GM06990 (cell line): ENCODE results near the gene NPR2.

Experiments
- DNase-seq: peaks from one replicate; pipeline ENCODE4 v3.0.0-alpha.2; 2011; ENCODE audit not compliant: insufficient read length; ENCODE audit errors: extremely low read depth
- H3K27me3 ChIP-seq: replicated peaks from 2 replicates; pipeline ENCODE4 v1.6.0; 2011; ENCODE audit warnings: low read length; ENCODE audit not compliant: control insufficient read depth, insufficient read depth
- H3K36me3 ChIP-seq: 2 replicates; pipeline ENCODE4 v1.5.1; 2011; ENCODE audit warnings: low read length; ENCODE audit not compliant: control insufficient read depth, insufficient read depth
- H3K4me3 ChIP-seq: replicated peaks from 2 replicates; pipeline ENCODE4 v1.5.1; 2011; ENCODE audit warnings: low read depth, mild to moderate bottlenecking, control low read depth, low read length
- TF ChIP-seq, protein P1 (sequence below): IDR thresholded peaks from 2 replicates; pipeline ENCODE4 v1.5.1; 2011; ENCODE audit warnings: low read length, control low read depth, mild to moderate bottlenecking, inconsistent platforms; ENCODE audit not compliant: insufficient read depth, poor library complexity, severe bottlenecking

The NPR2 gene

DNA sequence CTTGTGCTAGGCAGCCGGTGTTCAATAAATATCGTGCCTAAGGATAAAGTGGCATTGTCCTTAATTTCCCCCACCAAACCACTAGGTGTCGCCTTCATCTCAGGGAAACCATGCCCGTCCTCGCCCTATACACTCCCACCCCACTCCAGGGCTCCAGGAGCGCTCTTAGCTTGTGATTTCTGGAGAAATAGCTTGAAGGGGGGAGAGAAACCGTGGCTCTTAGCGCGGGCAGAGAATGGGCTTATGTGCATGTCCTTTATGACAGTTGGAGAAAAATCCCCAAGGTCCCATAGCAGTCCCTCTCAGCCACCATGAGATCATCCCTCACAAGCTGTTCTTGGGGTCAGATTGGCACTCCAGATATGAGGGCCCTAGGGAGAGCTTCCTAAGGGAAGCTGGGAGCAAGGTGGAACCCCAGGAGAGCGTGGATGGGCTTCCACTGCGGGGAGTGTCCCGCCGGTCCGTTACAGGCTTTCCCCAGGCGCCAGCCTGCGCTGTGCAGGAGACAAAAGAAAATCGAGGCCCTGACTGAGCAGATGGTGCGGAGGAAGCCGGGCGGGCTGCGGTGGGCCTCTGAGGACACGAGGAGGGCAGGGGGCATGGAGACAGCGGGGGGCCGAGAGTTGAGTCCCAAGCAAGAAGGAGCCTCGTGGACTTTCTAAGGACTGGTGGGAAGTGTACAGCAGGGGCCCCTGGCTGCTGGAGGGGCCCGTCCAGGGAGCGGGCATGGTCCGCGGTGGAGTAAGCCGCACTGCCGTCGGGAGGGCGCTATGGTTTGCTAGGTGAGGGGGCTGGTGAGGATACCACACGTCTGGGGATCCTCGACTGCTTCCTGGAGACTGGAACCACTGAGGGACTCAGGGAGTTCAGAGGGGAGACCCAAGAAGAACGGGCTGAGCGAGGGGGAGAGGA lies 750 bp upstream of the NPR2 start:
- Histone ChIP-seq H3K36me3 (peaks cover 5% of the 10 kb centered on the region), H3K4me3 (no peak overlapping the region), H3K27me3 (no peaks in the 10 kb centered on the region)
- no peak for DNase-seq
- TF ChIP-seq, protein P1, sequence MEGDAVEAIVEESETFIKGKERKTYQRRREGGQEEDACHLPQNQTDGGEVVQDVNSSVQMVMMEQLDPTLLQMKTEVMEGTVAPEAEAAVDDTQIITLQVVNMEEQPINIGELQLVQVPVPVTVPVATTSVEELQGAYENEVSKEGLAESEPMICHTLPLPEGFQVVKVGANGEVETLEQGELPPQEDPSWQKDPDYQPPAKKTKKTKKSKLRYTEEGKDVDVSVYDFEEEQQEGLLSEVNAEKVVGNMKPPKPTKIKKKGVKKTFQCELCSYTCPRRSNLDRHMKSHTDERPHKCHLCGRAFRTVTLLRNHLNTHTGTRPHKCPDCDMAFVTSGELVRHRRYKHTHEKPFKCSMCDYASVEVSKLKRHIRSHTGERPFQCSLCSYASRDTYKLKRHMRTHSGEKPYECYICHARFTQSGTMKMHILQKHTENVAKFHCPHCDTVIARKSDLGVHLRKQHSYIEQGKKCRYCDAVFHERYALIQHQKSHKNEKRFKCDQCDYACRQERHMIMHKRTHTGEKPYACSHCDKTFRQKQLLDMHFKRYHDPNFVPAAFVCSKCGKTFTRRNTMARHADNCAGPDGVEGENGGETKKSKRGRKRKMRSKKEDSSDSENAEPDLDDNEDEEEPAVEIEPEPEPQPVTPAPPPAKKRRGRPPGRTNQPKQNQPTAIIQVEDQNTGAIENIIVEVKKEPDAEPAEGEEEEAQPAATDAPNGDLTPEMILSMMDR = peak; percentile 80

DNA sequence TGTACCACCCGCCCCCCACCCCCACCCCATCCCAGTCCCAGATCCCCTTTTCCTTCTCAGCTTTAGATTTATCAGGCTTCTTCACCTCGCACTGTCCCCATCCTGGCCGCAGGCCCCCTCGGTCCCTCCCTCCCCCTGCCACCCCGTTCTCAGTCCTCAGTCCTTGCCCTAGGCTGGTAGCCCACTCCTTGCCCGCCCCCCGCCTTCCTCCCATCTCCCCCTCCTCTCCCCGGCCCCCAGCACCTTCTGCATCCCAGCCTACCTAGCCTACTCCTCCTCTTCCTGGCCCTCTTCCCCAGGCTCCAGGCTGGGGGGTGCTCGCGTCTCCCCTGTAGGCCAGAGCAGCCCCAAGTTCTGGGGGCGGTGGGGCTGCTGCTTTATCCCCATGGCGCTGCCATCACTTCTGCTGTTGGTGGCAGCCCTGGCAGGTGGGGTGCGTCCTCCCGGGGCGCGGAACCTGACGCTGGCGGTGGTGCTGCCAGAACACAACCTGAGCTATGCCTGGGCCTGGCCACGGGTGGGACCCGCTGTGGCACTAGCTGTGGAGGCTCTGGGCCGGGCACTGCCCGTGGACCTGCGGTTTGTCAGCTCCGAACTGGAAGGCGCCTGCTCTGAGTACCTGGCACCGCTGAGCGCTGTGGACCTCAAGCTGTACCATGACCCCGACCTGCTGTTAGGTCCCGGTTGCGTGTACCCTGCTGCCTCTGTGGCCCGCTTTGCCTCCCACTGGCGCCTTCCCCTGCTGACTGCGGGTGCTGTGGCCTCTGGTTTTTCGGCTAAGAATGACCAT lies 828 bp downstream of the NPR2 start:
- TF ChIP-seq, protein P1 = no peak
- no peak for DNase-seq
- Histone ChIP-seq H3K36me3 (peaks cover 5% of the 10 kb centered on the region), H3K27me3 (no peaks in the 10 kb centered on the region), H3K4me3 (no peak overlapping the region)

DNA sequence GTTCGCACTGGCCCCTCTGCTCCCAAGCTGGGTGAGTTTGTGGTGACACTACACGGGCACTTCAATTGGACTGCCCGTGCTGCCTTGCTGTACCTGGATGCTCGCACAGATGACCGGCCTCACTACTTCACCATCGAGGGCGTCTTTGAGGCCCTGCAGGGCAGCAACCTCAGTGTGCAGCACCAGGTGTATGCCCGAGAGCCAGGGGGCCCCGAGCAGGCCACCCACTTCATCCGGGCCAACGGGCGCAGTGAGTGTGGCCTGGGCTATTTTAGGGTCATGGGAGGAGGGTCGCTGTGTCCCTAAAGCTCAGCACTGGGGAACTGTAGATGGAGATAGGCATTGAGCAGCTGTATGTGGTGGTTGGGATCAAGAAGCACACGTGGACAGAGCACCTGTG lies 1.4 kb downstream of the NPR2 start:
- no peak overlapping the region for H3K4me3 ChIP-seq
- peaks cover 5% of the 10 kb centered on the region for H3K36me3 ChIP-seq
- TF ChIP-seq, protein P1 = no peak
- H3K27me3 ChIP-seq = no peaks in the 10 kb centered on the region
- no peak for DNase-seq

DNA sequence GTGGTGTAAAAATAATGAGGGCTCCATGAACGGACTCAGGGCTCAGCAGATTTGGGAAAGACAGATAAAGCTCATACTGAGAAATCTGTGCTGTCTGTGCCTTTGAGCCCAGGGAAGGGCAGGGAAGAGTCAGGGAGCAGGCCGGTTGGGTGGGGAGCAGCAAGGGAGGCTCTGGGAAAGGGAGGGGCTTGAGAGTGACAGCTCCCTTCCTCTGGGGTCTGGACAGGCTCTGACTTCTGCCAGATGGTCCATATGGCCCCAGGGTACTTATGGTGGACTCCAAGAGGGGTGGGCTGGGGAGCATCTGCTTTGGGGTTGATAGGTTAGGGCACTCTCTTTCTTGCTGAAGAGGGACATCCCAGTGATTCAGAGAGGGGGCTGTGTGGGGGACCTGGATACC lies 2.1 kb downstream of the NPR2 start:
- DNase-seq = no peak
- TF ChIP-seq, protein P1 = no peak
- Histone ChIP-seq H3K27me3 (no peaks in the 10 kb centered on the region), H3K36me3 (peaks cover 5% of the 10 kb centered on the region), H3K4me3 (no peak overlapping the region)

DNA sequence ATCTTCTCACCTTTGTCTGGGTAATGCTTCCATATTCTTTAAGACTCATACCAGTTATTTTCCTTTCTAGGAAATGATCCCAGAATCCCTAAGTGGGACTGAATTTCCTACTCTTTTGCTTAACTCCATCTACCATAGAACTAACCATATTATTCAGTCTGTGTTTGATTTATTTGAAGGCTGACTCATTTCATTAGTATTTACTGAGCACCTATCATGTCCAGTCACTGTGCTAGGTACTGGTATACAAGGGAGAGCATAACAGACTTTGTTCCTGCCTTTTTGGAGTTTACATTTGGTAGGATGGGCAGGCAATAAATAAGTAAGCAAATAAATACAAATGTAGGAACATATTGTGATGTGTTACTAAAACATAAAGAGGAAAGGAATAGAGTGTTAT lies 4.3 kb downstream of the NPR2 start:
- H3K27me3 ChIP-seq = no peaks in the 10 kb centered on the region
- H3K36me3 ChIP-seq = peaks cover 7% of the 10 kb centered on the region
- no peak for DNase-seq
- TF ChIP-seq, protein P1 = no peak
- H3K4me3 ChIP-seq = no peak overlapping the region
